ENCODE measurements around the gene TMEM223. TPM values are rescaled to one million over a fixed set of nuclear protein-coding genes. Genes with fewer than 3 reads are reported as not detected.

The TMEM223 gene, protein sequence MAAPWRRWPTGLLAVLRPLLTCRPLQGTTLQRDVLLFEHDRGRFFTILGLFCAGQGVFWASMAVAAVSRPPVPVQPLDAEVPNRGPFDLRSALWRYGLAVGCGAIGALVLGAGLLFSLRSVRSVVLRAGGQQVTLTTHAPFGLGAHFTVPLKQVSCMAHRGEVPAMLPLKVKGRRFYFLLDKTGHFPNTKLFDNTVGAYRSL
- total RNA-seq, result 40.9 and 43.8 TPM in 2 replicates

DNA sequence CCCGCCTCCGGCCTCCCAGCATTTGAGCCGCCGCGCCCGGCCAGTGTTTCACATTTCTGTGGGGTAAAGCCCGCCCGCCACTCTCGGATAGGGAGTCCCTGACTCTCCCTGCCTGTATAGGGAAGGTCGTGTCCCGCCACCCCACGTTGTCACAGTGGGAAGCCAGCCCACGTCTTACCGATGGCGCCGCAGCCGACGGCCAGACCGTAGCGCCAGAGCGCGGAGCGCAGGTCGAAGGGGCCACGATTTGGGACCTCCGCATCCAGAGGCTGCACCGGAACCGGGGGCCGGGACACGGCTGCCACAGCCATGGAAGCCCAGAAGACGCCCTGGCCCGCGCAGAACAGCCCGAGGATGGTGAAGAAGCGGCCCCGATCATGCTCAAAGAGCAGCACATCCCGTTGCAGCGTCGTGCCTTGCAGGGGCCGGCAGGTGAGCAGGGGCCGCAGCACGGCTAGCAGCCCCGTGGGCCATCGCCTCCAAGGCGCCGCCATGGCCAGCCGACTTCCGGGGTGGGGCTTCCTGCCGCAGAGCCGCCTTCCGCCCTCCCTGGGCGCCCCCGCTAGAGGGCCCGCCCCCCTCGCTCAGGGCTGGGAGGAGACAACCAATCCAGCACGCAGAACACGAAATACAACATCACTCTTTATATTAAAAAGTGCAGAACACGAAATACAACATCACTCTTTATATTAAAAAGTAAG is at the start of gene TMEM223:
Gene TMEM223 (minus strand): TSS at position 506 of the 701 bp plus-strand sequence. CDS start 12 bp downstream, at position 494.

DNA sequence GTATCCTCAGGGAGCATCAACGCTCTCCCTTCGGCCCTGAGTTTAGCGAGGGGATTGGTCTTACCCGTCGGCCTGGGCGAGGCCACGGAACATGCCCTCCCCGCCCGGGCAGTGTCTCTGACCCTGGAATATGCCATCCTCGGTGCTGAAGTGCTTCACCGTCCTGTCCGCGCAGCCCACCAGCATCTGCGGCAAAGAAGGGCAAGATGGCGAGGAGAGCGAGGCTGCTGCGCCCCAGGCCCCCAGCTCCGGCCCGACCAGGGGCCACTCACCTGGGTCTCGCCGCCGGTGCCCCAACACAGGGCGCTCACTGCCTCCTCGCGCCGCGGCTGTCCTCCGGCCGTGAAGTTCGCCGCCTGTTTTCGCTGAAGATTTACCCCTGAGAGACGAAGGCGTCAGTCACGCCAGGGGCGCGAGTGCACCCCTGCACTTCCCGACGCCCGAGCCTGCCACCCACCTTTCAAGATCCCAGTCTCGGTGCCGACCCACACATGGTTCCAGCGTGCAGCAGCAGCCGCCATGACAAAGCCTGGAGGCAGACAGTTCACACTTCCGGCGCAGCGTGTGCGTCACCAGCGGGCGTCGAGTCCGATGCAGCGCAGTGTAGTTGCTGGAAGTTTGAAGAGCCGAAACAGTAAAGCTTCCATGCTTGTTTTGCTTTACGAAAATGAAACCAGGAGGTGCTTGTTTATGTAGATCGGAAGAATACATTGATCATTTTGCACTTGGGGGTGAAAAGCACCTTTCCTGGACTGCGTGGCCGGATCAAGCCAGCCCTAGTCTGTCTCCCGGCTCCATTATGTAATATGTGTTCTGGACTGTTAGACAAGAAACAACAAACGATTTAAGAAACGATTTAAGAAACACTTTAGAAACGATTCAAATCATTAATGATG is 47.5 kb upstream of the TMEM223 start, which contains the start of gene WDR74:
Gene WDR74 (minus strand): TSS at position 541 of the 896 bp plus-strand sequence. CDS start 20 bp downstream, at position 521.

DNA sequence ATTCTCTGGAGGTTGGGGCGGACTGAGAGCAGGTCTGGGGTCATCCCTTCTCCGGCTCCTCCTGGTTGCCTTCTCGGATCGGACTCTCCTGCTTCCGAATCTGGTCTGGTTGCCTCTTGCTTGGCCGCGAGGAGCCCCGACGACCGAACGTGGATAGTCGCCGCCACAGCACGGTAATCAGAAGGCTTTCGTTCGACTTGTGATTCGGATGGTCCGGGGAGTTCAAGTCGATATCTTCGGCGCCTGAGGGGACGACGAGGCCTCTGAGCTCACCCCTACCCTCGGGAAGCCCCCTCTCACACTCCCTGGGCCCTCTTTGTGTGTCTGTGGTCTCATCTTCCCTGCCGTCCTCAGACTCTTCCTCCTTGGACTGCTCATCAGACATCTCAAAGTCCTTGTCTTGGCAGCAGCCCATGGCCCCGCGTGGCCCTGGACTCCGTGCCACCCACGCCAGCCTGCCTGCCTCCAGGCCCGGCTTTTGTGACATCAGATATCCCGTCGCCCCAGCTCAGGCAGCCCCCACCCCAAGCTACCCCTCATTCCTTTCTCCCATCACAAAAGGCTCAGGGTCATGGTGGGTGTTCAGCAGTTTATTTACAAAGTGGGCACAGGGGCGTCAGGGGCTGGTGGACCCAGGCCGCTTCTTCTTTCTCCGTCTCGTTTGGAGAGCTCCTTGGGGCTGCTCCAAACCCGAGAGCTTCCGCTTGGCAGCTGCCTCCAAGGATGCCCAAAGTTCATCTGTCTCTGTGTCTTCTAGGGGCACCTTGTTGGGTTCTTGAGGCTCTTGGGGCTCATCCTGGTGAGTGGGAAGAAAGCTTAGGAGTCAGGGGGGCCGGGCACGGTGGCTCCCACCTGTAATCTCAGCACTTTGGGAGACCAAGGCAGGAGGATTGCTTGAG is 40.8 kb upstream of the TMEM223 start, which contains the start of gene TEX54:
Gene TEX54 (minus strand): TSS at position 506 of the 899 bp plus-strand sequence.

DNA sequence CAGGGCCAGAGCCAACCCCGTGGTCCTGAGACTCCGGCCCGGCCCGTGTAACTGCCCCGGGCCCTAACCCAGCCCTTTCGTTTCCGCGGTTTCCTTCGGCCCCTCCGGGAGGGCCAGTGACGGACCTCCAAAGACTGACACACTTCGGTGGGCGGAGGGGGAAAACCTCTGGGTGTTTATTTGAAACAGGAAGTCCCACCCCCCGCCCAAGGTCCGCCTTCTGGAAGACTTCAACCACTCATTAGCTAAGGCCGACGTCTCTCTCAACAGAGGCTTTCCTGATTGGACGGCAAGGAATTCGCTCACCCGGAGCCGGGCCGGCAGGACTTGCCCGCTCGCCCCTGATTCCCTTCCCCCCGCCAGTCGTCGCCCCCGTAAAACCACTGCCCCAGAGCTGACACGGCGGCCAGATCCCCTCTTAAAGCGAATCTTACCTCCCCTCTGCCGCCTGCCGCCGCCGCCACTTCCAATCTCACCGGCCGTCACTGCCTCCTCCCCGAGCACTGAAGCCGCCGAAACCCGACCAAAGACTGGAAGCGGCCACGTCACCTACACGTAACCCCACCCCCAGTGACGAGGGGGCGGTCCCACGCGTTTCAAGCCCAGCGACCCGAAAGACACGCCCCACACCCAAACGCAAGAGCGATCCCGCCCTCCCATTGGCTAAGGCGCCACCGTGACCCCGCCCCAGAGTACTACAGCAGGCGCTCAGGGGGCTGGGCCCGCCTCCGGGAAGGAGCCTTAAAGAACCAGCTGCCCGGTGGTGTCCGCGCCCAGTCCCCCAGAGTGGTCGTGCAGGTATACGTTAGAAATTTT is 39.9 kb upstream of the TMEM223 start, which contains the start of gene STX5:
Gene STX5 (minus strand): TSS at position 532 of the 816 bp plus-strand sequence. CDS start 808 bp downstream, outside the sequence.

DNA sequence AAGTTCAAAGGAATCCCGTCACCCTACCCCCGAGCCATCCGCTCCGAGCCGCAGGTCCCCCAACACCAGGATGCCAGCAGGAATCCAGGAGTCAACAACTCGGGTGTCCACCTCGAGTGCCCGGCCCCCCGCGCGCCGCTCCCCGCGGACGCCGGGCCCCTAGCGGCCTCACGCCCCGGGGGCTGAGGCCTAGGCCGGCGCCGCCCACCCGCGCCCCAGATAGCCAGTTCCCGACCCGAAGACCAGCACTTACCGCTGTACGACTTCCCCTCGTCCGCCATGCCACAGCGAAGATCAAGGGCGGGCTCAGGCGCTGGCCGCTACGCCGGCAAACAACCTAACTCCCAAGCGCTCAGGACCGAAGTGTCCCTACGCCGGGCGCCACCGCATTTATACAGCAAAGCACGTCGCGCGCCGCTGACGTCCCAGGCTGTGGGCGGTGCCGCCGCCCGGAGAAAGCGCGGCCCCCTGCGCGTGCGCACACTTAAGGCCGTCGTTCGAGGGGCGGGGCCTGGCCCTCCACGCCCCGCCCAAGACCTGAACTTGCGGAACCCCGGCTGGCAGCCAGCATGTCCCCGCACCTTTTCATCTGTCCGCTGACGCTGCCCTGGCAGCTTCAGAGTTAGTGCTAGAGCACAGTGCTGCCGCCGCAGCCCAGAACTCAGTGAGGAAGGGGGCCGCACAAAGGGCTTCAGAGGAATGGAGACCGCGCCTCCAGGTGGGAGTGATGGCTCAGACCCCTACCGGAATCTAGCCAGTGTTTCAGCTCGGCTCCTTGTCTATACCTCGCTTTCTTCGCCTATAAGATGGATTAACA is 13.5 kb upstream of the TMEM223 start, which contains the start of gene NXF1:
Gene NXF1 (minus strand): TSS at position 365 of the 817 bp plus-strand sequence. CDS start 84 bp downstream, at position 281.

DNA sequence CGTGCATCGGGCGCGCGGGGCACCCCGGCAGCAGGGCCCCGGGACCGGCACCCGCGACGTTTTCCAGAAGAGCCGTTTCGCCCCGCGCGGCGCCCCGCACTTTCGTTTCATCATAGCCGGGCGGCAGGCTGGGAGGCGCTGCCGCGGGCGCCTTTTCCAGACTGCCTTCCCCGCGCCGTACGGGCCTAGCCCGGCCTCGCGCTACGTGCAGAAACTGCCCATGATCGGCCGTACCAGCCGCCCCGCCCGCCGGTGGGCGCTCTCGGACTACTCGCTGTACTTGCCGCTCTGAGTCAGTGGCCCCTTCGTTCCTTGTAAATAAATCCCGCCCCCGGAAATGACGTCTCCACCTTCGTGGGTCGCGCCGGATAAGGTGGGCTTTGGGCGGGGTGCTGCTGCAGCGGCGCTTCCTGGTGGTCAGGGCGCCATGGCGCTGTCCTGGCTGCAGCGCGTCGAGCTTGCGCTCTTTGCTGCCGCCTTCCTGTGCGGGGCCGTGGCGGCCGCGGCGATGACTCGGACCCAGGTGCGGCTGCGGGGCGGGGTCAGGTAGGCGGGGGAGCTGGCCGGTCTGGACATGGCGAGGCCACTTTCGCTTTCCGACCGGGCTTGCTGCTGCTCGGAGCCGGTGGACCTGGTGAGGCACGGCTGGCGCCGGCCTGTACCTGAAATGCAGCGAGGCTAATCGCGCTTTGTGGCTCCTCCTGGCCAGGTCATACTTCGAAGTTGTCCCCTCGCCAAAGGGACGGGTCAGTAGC is 4.6 kb downstream of the TMEM223 start, which contains the start of gene TMEM179B:
Gene TMEM179B (plus strand): TSS at position 398 of the 755 bp plus-strand sequence. CDS start 30 bp downstream, at position 428.

DNA sequence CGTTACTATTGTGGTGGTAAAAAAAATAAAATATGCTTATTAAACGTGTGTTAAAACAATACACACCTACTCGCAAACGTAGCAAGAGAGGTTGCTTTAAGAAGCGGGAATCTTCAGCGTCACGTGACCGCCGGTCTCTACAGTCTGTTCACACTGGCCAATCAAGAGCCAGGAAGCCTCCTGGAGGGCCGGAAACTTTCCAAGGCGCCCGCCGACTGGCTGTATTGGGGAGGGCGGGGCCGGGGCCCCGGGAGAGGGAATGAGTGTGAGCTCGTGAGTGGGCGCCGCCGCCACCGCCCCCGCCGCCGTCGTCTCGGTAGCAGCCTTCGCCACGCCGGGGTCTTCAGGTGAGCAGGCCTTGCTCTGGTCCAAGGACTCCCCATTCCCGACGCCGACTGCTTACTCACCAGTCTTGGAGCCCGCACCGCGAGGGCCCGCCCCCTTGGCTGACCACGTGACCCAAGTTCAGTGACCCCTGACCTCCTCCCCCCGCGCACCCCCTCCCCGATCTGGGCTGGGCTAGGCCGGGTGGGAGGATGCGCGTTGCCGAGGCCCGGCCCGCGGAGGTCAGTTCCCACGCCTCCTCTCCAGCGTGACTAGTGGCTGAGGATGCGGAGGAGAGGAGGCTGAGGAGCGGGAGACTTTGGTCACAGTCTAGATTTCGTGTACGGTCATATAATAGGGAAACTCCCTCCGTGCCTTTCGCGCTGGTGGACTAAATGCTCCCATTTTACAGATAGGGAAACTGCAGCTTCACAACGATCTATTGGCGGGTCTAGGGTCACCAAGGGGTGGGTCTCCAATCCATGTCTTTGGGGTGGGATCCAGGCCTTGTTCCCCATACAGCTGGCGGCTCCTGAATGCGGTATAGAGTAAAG is 20.4 kb downstream of the TMEM223 start, which contains the start of gene TAF6L:
Gene TAF6L (plus strand): TSS at position 253 of the 878 bp plus-strand sequence. CDS start 4,388 bp downstream, outside the sequence.

DNA sequence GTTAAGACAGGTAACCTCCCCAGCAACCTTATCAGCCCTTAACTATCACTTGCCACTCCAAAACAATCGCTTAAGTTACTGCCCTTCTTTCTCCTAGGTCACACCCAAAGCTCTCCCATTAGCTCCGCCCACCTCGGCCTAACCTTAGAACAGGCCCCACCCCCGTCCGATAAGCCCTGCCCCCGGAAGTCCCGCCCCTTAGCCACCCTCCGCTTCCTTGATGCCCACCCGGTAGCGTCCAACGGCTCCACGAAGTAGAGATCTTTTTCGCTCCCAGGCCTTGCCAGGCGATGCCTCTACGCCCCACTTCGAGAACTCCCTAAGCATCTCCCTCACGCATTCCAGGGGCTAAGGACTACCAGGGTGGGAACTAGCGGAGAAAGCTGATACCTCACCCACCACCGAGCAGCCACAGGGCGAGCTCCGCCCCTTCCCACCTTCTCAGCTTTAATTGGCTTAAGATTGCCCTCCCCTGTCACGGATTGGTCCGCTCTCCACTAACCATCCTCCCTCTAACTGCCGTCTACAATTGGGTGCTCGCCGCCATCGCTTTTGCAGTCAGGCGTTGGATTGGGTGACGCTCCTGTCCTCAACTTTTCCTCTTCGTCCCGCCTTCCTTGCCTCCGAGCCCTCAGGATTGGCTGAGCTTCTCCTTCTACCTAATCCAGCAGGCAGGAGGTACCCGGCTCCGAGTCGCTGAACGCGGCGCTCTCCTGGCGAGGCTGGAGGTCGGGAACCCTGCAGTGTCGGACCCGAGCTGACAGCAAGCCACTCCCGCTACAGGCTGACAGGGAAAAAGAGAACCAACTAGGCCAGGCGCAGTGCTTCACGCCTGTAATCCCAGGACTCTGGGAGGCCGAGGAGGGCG is 37.8 kb downstream of the TMEM223 start, which contains the start of gene ZBTB3:
Gene ZBTB3 (minus strand): TSS at position 425 of the 868 bp plus-strand sequence. CDS start 496 bp downstream, outside the sequence.

Other genes with a start within 250 kb of the TMEM223 start
- 251 and 358 TPM in 2 replicates for gene AHNAK, start 245.2 kb downstream of the TMEM223 start, total RNA-seq
- gene EEF1G, start 218.1 kb downstream of the TMEM223 start, total RNA-seq, result 2,051 and 2,264 TPM in 2 replicates
- 5.5 and 9.6 TPM in 2 replicates for gene TUT1, start 200.5 kb downstream of the TMEM223 start, total RNA-seq
- gene MTA2, start 190.1 kb downstream of the TMEM223 start, total RNA-seq, result 81.7 and 109 TPM in 2 replicates
- gene EML3, start 179.2 kb downstream of the TMEM223 start, total RNA-seq, result 17.0 and 22.9 TPM in 2 replicates
- gene ROM1, start 178.7 kb downstream of the TMEM223 start, total RNA-seq, result 2.8 and 14.1 TPM in 2 replicates
- 48.4 and 56.2 TPM in 2 replicates for gene B3GAT3, start 170.0 kb downstream of the TMEM223 start, total RNA-seq
- 263 and 291 TPM in 2 replicates for gene GANAB, start 145.4 kb downstream of the TMEM223 start, total RNA-seq
- 20.6 and 26.2 TPM in 2 replicates for gene INTS5, start 138.7 kb downstream of the TMEM223 start, total RNA-seq
- gene C11orf98, start 126.8 kb downstream of the TMEM223 start, total RNA-seq, result 47.0 and 88.6 TPM in 2 replicates
- gene CSKMT, start 126.7 kb downstream of the TMEM223 start, total RNA-seq, result 2.9 and 20.2 TPM in 2 replicates
- 8.6 and 10.5 TPM in 2 replicates for gene UQCC3, start 120.3 kb downstream of the TMEM223 start, total RNA-seq
- gene LBHD1, start 119.7 kb downstream of the TMEM223 start, total RNA-seq, result 6.9 and 11.0 TPM in 2 replicates
- 97.7 and 109 TPM in 2 replicates for gene UBXN1, start 112.9 kb downstream of the TMEM223 start, total RNA-seq
- 5.8 and 6.6 TPM in 2 replicates for gene LRRN4CL, start 102.5 kb downstream of the TMEM223 start, total RNA-seq
- 79.6 and 137 TPM in 2 replicates for gene BSCL2, start 84.6 kb downstream of the TMEM223 start, total RNA-seq
- gene GNG3, start 84.3 kb downstream of the TMEM223 start, total RNA-seq, result not detected in 2 replicates
- gene HNRNPUL2, start 64.5 kb downstream of the TMEM223 start, total RNA-seq, result 6.6 and 6.9 TPM in 2 replicates
- 27.1 and 44.5 TPM in 2 replicates for gene TTC9C, start 63.5 kb downstream of the TMEM223 start, total RNA-seq
- 6.1 and 10.3 TPM in 2 replicates for gene ZBTB3, start 37.8 kb downstream of the TMEM223 start, total RNA-seq
- gene POLR2G, start 30.4 kb downstream of the TMEM223 start, total RNA-seq, result 96.1 and 114 TPM in 2 replicates
- 11.8 and 18.6 TPM in 2 replicates for gene TAF6L, start 20.6 kb downstream of the TMEM223 start, total RNA-seq
- gene TMEM179B, start 4.6 kb downstream of the TMEM223 start, total RNA-seq, result 73.7 and 93.1 TPM in 2 replicates
- 26.2 and 30.5 TPM in 2 replicates for gene NXF1, start 13.4 kb upstream of the TMEM223 start, total RNA-seq
- gene STX5, start 40.0 kb upstream of the TMEM223 start, total RNA-seq, result 33.2 and 59.2 TPM in 2 replicates
- not detected in 2 replicates for gene TEX54, start 40.8 kb upstream of the TMEM223 start, total RNA-seq
- 39.7 and 57.4 TPM in 2 replicates for gene WDR74, start 47.6 kb upstream of the TMEM223 start, total RNA-seq
- gene SLC3A2, start 88.9 kb upstream of the TMEM223 start, total RNA-seq, result 216 and 237 TPM in 2 replicates
- not detected in 2 replicates for gene CHRM1, start 129.4 kb upstream of the TMEM223 start, total RNA-seq
- gene SLC22A6, start 193.0 kb upstream of the TMEM223 start, total RNA-seq, result not detected in 2 replicates
- not detected in 2 replicates for gene SLC22A8, start 223.8 kb upstream of the TMEM223 start, total RNA-seq

Measured in myometrial cell (primary cell).